Sigmoid colon (tissue), 7 donors: ENCODE data around the gene ARHGAP44. TPM values are rescaled to one million over a fixed set of nuclear protein-coding genes. Genes with fewer than 3 reads are reported as not detected.
A peak's percentile ranks its signal among the peaks of the same experiment; 100 is the strongest.

ENCODE experiments used
- DNase-seq: peaks from one replicate; pipeline ENCODE4 v3.0.0-alpha.2; 2019
- H3K27ac ChIP-seq, 4 donors: fragments of 200-600 bp; sonication (generic); one replicate each; pipeline ENCODE4 v1.5.1; 2016 to 2019; ENCODE audit warnings: mild to moderate bottlenecking in 1 of 4
- H3K27me3 ChIP-seq, 3 donors: fragments of 200-600 bp; sonication (generic); one replicate each; pipeline ENCODE4 v1.5.1; 2019; ENCODE audit warnings: mild to moderate bottlenecking in 1 of 3
- H3K36me3 ChIP-seq, 4 donors: fragments of 200-600 bp; sonication (generic); one replicate each; pipeline ENCODE4 v1.5.1; 2016 to 2019
- H3K4me1 ChIP-seq, 4 donors: fragments of 200-600 bp; sonication (generic); one replicate each; pipeline ENCODE4 v1.5.1; 2017 to 2019
- H3K4me3 ChIP-seq, 4 donors: fragments of 200-600 bp; sonication (generic); one replicate each; pipeline ENCODE4 v1.5.1; 2017 to 2019; ENCODE audit warnings: mild to moderate bottlenecking in 2 of 4, moderate library complexity in 1 of 4
- H3K9me3 ChIP-seq, 4 donors: fragments of 200-600 bp in 3 of 4; sonication (generic) in 3 of 4; one replicate each; pipeline versions ENCODE4 v1.5.1 to v1.6.1; 2013 to 2019
- EP300 ChIP-seq, 4 donors: sonication (generic); formaldehyde crosslinking; IDR thresholded peaks; one replicate each; pipeline ENCODE4 v1.6.1; 2017; ENCODE audit warnings: antibody characterized with exemption in 4 of 4
- POLR2A ChIP-seq, 2 donors: fragments of 450-650 bp; IDR thresholded peaks; one replicate each; pipeline ENCODE4 v1.6.1; 2016; ENCODE audit warnings: antibody characterized with exemption in 2 of 2, mild to moderate bottlenecking in 2 of 2, moderate library complexity in 2 of 2
- POLR2AphosphoS5 ChIP-seq, 4 donors: sonication (generic); formaldehyde crosslinking; IDR thresholded peaks; one replicate each; pipeline ENCODE4 v1.6.1; 2017; ENCODE audit warnings: antibody characterized with exemption in 4 of 4
- WGBS, 2 donors: extraction: QIAGEN DNeasy Blood & Tissue Kit; methylation state at CpG; one replicate each; pipeline ENCODE4 v1.1.7; 2013; 5-methylcytosine and 5-hydroxymethylcytosine counted together
- intact Hi-C: fragments of 100-400 bp; cut with DNase I; formaldehyde crosslinking; loops from one replicate; pipeline ENCODE4 v1.15.1; 2023
- polyA plus RNA-seq, 3 donors: library from polyadenylated mRNA; stranded (reverse); fragments of 200-250 nt; gene quantifications; one replicate each; pipeline ENCODE4 v1.2.3, GENCODE V29; 2013
- total RNA-seq, 4 donors: library from RNA; depleted of rRNA; stranded (reverse); fragments of >200 nt; gene quantifications; one replicate each; pipeline ENCODE4 v1.1.0, GENCODE V29; 2016
- TF ChIP-seq, protein P1 (sequence below), 4 experiments: fragments of 450-650 bp in 3 of 4; fragments of 200-600 bp in 1 of 4; IDR thresholded peaks; one replicate each; pipeline ENCODE4 v1.5.1; 2016 to 2019; ENCODE audit warnings: antibody characterized with exemption in 4 of 4, mild to moderate bottlenecking in 3 of 4, moderate library complexity in 2 of 4
- donor health status: healthy with polysubstance abuse.
- donor health status: Bipolar disorder and iron deficiency.
- donor health status: healthy.

ARHGAP44 gene
- total and polyA plus RNA-seq, 7 donors = 2.6 to 23.8 (median 6.4) TPM

DNA sequence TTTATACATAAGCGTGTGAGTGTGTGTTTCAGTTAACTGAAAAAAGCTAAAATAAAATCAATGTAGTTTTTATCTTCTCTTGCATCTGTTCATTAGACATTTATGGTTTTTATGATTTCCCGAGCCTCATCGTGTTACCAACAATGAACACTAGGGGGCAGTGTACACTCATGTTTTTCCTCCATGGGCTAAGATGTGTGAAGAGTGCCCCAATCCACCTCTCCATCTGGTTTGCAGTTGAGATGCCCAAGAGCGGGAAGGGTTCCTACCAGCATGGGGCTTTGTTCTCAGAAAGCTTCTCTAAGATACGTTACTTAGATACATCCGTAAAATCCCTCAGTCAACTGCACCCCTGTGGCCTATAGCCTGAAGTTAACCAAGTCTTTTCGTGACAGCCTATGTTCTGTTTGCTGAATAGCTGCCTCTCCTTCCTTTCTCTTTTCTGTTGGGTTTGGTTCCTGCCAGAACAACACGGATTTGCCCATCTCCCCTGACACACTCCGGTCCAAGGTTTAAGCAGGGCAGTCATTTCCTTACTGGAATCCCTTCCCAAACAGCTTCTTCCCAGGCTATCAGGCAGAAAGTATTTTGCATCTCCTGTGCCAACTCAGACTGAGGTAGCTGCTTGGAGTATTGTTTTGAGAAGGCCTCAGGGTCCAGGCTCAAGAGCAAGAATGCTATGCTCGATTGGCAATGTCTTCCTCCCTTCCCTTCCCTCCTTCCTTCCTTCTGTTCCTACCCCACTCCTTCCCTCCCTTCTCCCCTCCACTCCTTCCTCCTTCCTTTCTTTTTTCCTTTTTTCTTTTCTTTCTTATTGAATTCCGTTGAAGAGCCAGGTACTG, 241.4 kb downstream of the ARHGAP44 start:
- DNase-seq = no peak
- Histone ChIP-seq H3K4me3 (no peak overlapping the region), H3K27me3 (no peaks in the 10 kb centered on the region)

GRCh38 chr17:13031718-13032350, 242.5 kb downstream of the ARHGAP44 start:
- H3K4me1 ChIP-seq = no peaks in the 10 kb centered on the region
- H3K36me3 ChIP-seq = no peaks in the 10 kb centered on the region
- H3K9me3 ChIP-seq = no peaks in the 10 kb centered on the region
- H3K4me3 ChIP-seq = no peak overlapping the region
- 51 to 55% methylated on average over 16 of the region's 16 CpGs for WGBS, 2 donors
- H3K27ac ChIP-seq = no peak overlapping the region
- intact Hi-C loops = no loop called here
- DNase-seq = peak; percentile 71
- TF ChIP-seq, protein P1, sequence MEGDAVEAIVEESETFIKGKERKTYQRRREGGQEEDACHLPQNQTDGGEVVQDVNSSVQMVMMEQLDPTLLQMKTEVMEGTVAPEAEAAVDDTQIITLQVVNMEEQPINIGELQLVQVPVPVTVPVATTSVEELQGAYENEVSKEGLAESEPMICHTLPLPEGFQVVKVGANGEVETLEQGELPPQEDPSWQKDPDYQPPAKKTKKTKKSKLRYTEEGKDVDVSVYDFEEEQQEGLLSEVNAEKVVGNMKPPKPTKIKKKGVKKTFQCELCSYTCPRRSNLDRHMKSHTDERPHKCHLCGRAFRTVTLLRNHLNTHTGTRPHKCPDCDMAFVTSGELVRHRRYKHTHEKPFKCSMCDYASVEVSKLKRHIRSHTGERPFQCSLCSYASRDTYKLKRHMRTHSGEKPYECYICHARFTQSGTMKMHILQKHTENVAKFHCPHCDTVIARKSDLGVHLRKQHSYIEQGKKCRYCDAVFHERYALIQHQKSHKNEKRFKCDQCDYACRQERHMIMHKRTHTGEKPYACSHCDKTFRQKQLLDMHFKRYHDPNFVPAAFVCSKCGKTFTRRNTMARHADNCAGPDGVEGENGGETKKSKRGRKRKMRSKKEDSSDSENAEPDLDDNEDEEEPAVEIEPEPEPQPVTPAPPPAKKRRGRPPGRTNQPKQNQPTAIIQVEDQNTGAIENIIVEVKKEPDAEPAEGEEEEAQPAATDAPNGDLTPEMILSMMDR (IDR thresholded peaks at IDR 0.05) = peak in 3 of 4 experiments; percentile 36 to 66 (median 51)
- TF ChIP-seq EP300 (IDR thresholded peaks at IDR 0.05) = no peak
- H3K27me3 ChIP-seq = no peaks in the 10 kb centered on the region

More for the DNA sequence above, 241.4 kb downstream of the ARHGAP44 start:
- Histone ChIP-seq H3K27ac (no peak overlapping the region), H3K36me3 (no peaks in the 10 kb centered on the region), H3K9me3 (no peaks in the 10 kb centered on the region), H3K4me1 (no peaks in the 10 kb centered on the region)
- TF ChIP-seq EP300 (IDR thresholded peaks at IDR 0.05) = no peak
- TF ChIP-seq, protein P1 (IDR thresholded peaks at IDR 0.05) = peak in 3 of 4 experiments; percentile 44 to 71 (median 55)
- intact Hi-C loops = no loop called here
- 57 to 63% methylated on average over 11 of the region's 11 CpGs for WGBS, 2 donors

GRCh38 chr17:13035420-13035819, 246.1 kb downstream of the ARHGAP44 start:
- 94 to 97% methylated on average over 1 of the region's 1 CpG for WGBS, 2 donors
- intact Hi-C loops = no loop called here
- no peak for DNase-seq
- no peaks in the 10 kb centered on the region for H3K36me3 ChIP-seq
- H3K27ac ChIP-seq = no peak overlapping the region
- no peaks in the 10 kb centered on the region for H3K9me3 ChIP-seq
- H3K4me3 ChIP-seq = no peak overlapping the region
- TF ChIP-seq POLR2AphosphoS5 (IDR thresholded peaks at IDR 0.05) = no peak
- TF ChIP-seq, protein P1 (IDR thresholded peaks at IDR 0.05) = no peak
- no peak for TF ChIP-seq EP300 (IDR thresholded peaks at IDR 0.05)
- no peak for TF ChIP-seq POLR2A (IDR thresholded peaks at IDR 0.05)
- H3K27me3 ChIP-seq = no peaks in the 10 kb centered on the region
- H3K4me1 ChIP-seq = no peaks in the 10 kb centered on the region

DNA sequence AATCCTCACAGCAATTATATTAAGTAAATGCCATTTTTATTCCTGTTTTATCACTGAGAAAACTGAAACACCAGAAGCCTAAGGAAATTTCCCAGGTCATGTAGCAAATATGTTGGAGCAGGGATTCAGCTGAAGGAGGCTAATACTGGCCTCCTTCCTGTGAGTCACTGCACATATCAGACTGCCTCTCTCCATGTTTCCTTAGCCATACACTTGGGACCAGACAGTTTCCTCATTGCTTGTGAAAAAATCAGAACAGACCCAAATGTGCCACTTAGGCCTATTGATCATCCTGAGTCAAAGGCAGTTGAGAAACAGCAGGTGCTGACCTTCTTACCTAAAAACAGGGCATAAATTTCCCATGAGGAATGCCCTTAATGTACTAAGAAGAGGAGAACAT, 247.5 kb downstream of the ARHGAP44 start:
- Histone ChIP-seq H3K36me3 (no peaks in the 10 kb centered on the region), H3K9me3 (no peaks in the 10 kb centered on the region), H3K27ac (no peak overlapping the region), H3K4me3 (no peak overlapping the region), H3K27me3 (peaks cover 0 to 7% (median 0%) of the 10 kb centered on the region in 3 donors), H3K4me1 (no peaks in the 10 kb centered on the region)
- TF ChIP-seq, protein P1 (IDR thresholded peaks at IDR 0.05) = no peak
- no peak for TF ChIP-seq POLR2A (IDR thresholded peaks at IDR 0.05)
- TF ChIP-seq POLR2AphosphoS5 (IDR thresholded peaks at IDR 0.05) = no peak
- no peak for TF ChIP-seq EP300 (IDR thresholded peaks at IDR 0.05)
- intact Hi-C loops = no loop called here
- DNase-seq = no peak
